ENCODE data around the gene MCF2L. TPM values are rescaled to one million over a fixed set of nuclear protein-coding genes. Genes with fewer than 3 reads are reported as not detected.
"Not testable (repeated sequence)": the region's sequence is repeated elsewhere in the genome, so short reads cannot be mapped to it uniquely, and the experiment has no call there.

Gene MCF2L
- total RNA-seq, 1 experiment from 2014 or later = 22.1 TPM

GRCh38 chr13:113057084-113057483 is 88.1 kb downstream of the MCF2L start:
- Mint-ChIP-seq H3K27me3 (ENCODE audit: insufficient read depth, unreplicated experiment) (no peaks in the 10 kb centered on the region), H3K4me3 (ENCODE audit: unreplicated experiment) (no peak overlapping the region), H3K36me3 (ENCODE audit: insufficient read depth, unreplicated experiment) (no peaks in the 10 kb centered on the region), H3K27ac (ENCODE audit: unreplicated experiment) (no peak overlapping the region), H3K4me1 (ENCODE audit: low read depth, unreplicated experiment) (no peaks in the 10 kb centered on the region), H3K9me3 (ENCODE audit: unreplicated experiment) (no peaks in the 10 kb centered on the region)
- TF ChIP-seq, protein P1, sequence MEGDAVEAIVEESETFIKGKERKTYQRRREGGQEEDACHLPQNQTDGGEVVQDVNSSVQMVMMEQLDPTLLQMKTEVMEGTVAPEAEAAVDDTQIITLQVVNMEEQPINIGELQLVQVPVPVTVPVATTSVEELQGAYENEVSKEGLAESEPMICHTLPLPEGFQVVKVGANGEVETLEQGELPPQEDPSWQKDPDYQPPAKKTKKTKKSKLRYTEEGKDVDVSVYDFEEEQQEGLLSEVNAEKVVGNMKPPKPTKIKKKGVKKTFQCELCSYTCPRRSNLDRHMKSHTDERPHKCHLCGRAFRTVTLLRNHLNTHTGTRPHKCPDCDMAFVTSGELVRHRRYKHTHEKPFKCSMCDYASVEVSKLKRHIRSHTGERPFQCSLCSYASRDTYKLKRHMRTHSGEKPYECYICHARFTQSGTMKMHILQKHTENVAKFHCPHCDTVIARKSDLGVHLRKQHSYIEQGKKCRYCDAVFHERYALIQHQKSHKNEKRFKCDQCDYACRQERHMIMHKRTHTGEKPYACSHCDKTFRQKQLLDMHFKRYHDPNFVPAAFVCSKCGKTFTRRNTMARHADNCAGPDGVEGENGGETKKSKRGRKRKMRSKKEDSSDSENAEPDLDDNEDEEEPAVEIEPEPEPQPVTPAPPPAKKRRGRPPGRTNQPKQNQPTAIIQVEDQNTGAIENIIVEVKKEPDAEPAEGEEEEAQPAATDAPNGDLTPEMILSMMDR (IDR thresholded peaks at IDR 0.05; ENCODE audit: insufficient read depth in 1 of 2, low read depth in 1 of 2, low read length in 1 of 2, severe bottlenecking in 1 of 2, unreplicated experiment in 1 of 2) = no peak
- Histone ChIP-seq H3K36me3 (ENCODE audit: control insufficient read depth, insufficient read depth, low read length) (no peaks in the 10 kb centered on the region; the same call in 1 of the 2 replicates), H3K27me3 (replicated peaks; ENCODE audit: control insufficient read depth, insufficient read depth, low read length) (no peaks in the 10 kb centered on the region), H3K4me1 (no peaks in the 10 kb centered on the region), H3K4me3 (ENCODE audit: low read depth, low read length) (no peak overlapping the region), H3K9me3 (no peaks in the 10 kb centered on the region)
- intact Hi-C loops (cut with micrococcal nuclease; ENCODE audit: unreplicated experiment) = no loop called here
- CTCF ChIA-PET = no interaction called here
- BruUV-seq (replicated peaks) = no TSS peak
- POLR2A ChIA-PET = no interaction called here
- no peak for DNase-seq

- H3K9me3 ChIP-seq; BruUV-seq (replicated peaks); H3K4me3 ChIP-seq (ENCODE audit: low read depth, low read length); H3K9me3 Mint-ChIP-seq (ENCODE audit: unreplicated experiment); H3K27me3 Mint-ChIP-seq (ENCODE audit: insufficient read depth, unreplicated experiment); H3K4me3 Mint-ChIP-seq (ENCODE audit: unreplicated experiment); H3K36me3 ChIP-seq (ENCODE audit: control insufficient read depth, insufficient read depth, low read length); H3K36me3 Mint-ChIP-seq (ENCODE audit: insufficient read depth, unreplicated experiment); POLR2A ChIA-PET; H3K4me1 ChIP-seq; H3K4me1 Mint-ChIP-seq (ENCODE audit: low read depth, unreplicated experiment); H3K27me3 ChIP-seq (replicated peaks; ENCODE audit: control insufficient read depth, insufficient read depth, low read length); CTCF ChIA-PET; intact Hi-C loops (cut with micrococcal nuclease; ENCODE audit: unreplicated experiment); DNase-seq; H3K27ac Mint-ChIP-seq (ENCODE audit: unreplicated experiment): not testable (repeated sequence)
Observed at GRCh38 chr13:113057559-113057958, 88.5 kb downstream of the MCF2L start.

GRCh38 chr13:113058129-113058987 is 89.3 kb downstream of the MCF2L start:
- H3K27ac Mint-ChIP-seq (ENCODE audit: unreplicated experiment) = no peak overlapping the region
- no TSS peak for BruUV-seq (replicated peaks)
- no peaks in the 10 kb centered on the region for H3K27me3 Mint-ChIP-seq (ENCODE audit: insufficient read depth, unreplicated experiment)
- no peak overlapping the region for H3K4me3 Mint-ChIP-seq (ENCODE audit: unreplicated experiment)
- intact Hi-C loops (cut with micrococcal nuclease; ENCODE audit: unreplicated experiment) = no loop called here
- H3K9me3 ChIP-seq = no peaks in the 10 kb centered on the region
- no peaks in the 10 kb centered on the region for H3K9me3 Mint-ChIP-seq (ENCODE audit: unreplicated experiment)
- H3K4me3 ChIP-seq (ENCODE audit: low read depth, low read length) = no peak overlapping the region
- no peaks in the 10 kb centered on the region for H3K27me3 ChIP-seq (replicated peaks; ENCODE audit: control insufficient read depth, insufficient read depth, low read length)
- ChIA-PET POLR2A (no interaction called here), CTCF (no interaction called here)
- no peaks in the 10 kb centered on the region for H3K4me1 ChIP-seq
- TF ChIP-seq, protein P1 (IDR thresholded peaks at IDR 0.05; ENCODE audit: insufficient read depth in 1 of 2, low read depth in 1 of 2, low read length in 1 of 2, severe bottlenecking in 1 of 2, unreplicated experiment in 1 of 2) = no peak
- no peaks in the 10 kb centered on the region for H3K4me1 Mint-ChIP-seq (ENCODE audit: low read depth, unreplicated experiment)
- no peak for DNase-seq
- H3K36me3 ChIP-seq (ENCODE audit: control insufficient read depth, insufficient read depth, low read length) = no peaks in the 10 kb centered on the region; the same call in 1 of the 2 replicates
- H3K36me3 Mint-ChIP-seq (ENCODE audit: insufficient read depth, unreplicated experiment) = peaks cover 5% of the 10 kb centered on the region

All from Caco-2 (cell line).